Activated naive CD4-positive, alpha-beta T cell treated with anti-CD3 and anti-CD28 coated beads for 36 hours (primary cell): ENCODE data around the gene KLHDC7B. TPM values are rescaled to one million over a fixed set of nuclear protein-coding genes. Genes with fewer than 3 reads are reported as not detected.
A peak's percentile ranks its signal among the peaks of the same experiment; 100 is the strongest.
"Not testable (repeated sequence)": the region's sequence is repeated elsewhere in the genome, so short reads cannot be mapped to it uniquely, and the experiment has no call there.

Source experiments
- CTCF ChIA-PET: fragments of 350-600 bp; sonication (Branson Sonifier 250); formaldehyde crosslinking; loops from one replicate; lab custom pipeline; 2021; ENCODE audit warnings: antibody characterized with exemption; lab: Charles Lee
- DNase-seq: peaks from one replicate; pipeline ENCODE4 v3.0.0-alpha.2; 2020
- H3K27ac Mint-ChIP-seq: one replicate; pipeline ENCODE4 v1.8.0; 2021; ENCODE audit warnings: mild to moderate bottlenecking, mixed read lengths
- H3K27me3 Mint-ChIP-seq: one replicate; pipeline ENCODE4 v1.8.0; 2021; ENCODE audit warnings: low read depth, mixed read lengths
- H3K36me3 Mint-ChIP-seq: one replicate; pipeline ENCODE4 v1.8.0; 2021; ENCODE audit warnings: low read depth, mixed read lengths
- H3K4me1 Mint-ChIP-seq: one replicate; pipeline ENCODE4 v1.8.0; 2021; ENCODE audit warnings: low read depth, mixed read lengths
- H3K4me3 Mint-ChIP-seq: one replicate; pipeline ENCODE4 v1.8.0; 2021; ENCODE audit warnings: mild to moderate bottlenecking, moderate library complexity, mixed read lengths
- H3K9me3 Mint-ChIP-seq: one replicate; pipeline ENCODE4 v1.8.0; 2021; ENCODE audit warnings: mixed read lengths
- intact Hi-C: fragments of 100-400 bp; cut with micrococcal nuclease; formaldehyde crosslinking; loops from one replicate; pipeline ENCODE4 v1.15.1; 2023
- total RNA-seq, 2 experiments: library from RNA; stranded (reverse); gene quantifications; one replicate each; pipeline ENCODE4 v1.2.3, GENCODE V29; 2021

Gene KLHDC7B
- total RNA-seq, 2 experiments from 2014 or later = 7.4 to 7.6 TPM

- Mint-ChIP-seq H3K4me1 (peaks cover 20% of the 10 kb centered on the region), H3K9me3 (no peaks in the 10 kb centered on the region), H3K27me3 (no peaks in the 10 kb centered on the region), H3K27ac (peak overlapping the region; percentile 89), H3K4me3 (peak overlapping the region; percentile 96), H3K36me3 (peaks cover 6% of the 10 kb centered on the region)
- DNase-seq = no peak
- CTCF ChIA-PET = interaction anchor here (2.8 kb wide), 1 partner anchor 18 kb away, joined by 22 read pairs; the partner anchor contains the start of gene SCO2
- intact Hi-C loops = loop anchor here (1.0 to 2.0 kb wide), 2 partner anchors 32 to 38 kb away; partner anchors contain the start of gene SBF1
Observed at GRCh38 chr22:50506611-50507420, 38.9 kb upstream of the KLHDC7B start.

GRCh38 chr22:50507421-50507990 is 38.2 kb upstream of the KLHDC7B start, which contains the start of gene LMF2:
TSS of gene LMF2 (minus strand) at chr22:50507702. CDS start at chr22:50507675, 27 bp downstream.
- DNase-seq = peak; percentile 95
- peaks cover 26% of the 10 kb centered on the region for H3K4me1 Mint-ChIP-seq
- peak within 1 kb of the TSS; percentile 96 for H3K27ac Mint-ChIP-seq
- no peaks in the 10 kb centered on the region for H3K27me3 Mint-ChIP-seq
- intact Hi-C loops = loop anchor here (1.0 to 2.0 kb wide), 2 partner anchors 33 to 38 kb away; partner anchors contain the start of gene SBF1
- H3K4me3 Mint-ChIP-seq = peak within 1 kb of the TSS; percentile 96
- CTCF ChIA-PET = interaction anchor here (1.0 to 2.8 kb wide), 4 partner anchors 10 to 114 kb away, joined by 3 to 22 read pairs (median 8); partner anchors contain the start of gene SCO2
- no peaks in the 10 kb centered on the region for H3K9me3 Mint-ChIP-seq
- peaks cover 10% of the 10 kb centered on the region for H3K36me3 Mint-ChIP-seq

- intact Hi-C loops = loop anchor here (1.0 to 2.0 kb wide), 8 partner anchors 17 to 165 kb away; partner anchors contain the start of genes CHKB, PPP6R2, SBF1 and SCO2
- Mint-ChIP-seq H3K27me3 (no peaks in the 10 kb centered on the region), H3K9me3 (no peaks in the 10 kb centered on the region), H3K4me1 (peaks cover 30% of the 10 kb centered on the region), H3K4me3 (peak within 1 kb of the TSS; percentile 96), H3K36me3 (peaks cover 11% of the 10 kb centered on the region), H3K27ac (peak within 1 kb of the TSS; percentile 96)
- peak; percentile 98 for DNase-seq
- CTCF ChIA-PET = interaction anchor here (1.0 to 2.8 kb wide), 6 partner anchors 10 to 267 kb away, joined by 3 to 22 read pairs (median 4); partner anchors contain the start of genes SCO2 and SYCE3
Observed at GRCh38 chr22:50507991-50508884, 37.5 kb upstream of the KLHDC7B start, which contains the start of gene NCAPH2. TSS of gene NCAPH2 (plus strand) at chr22:50508224. CDS start at chr22:50508338, 114 bp downstream.

- peak overlapping the region; percentile 93 for H3K27ac Mint-ChIP-seq
- H3K4me3 Mint-ChIP-seq = peak overlapping the region; percentile 96
- H3K27me3 Mint-ChIP-seq = no peaks in the 10 kb centered on the region
- H3K36me3 Mint-ChIP-seq = peaks cover 14% of the 10 kb centered on the region
- CTCF ChIA-PET = interaction anchor here (0.8 to 2.8 kb wide), 6 partner anchors 11 to 268 kb away, joined by 3 to 22 read pairs (median 4); partner anchors contain the start of genes CPT1B, SCO2 and SYCE3
- H3K9me3 Mint-ChIP-seq = no peaks in the 10 kb centered on the region
- intact Hi-C loops = loop anchor here (1.0 to 2.0 kb wide), 6 partner anchors 16 to 166 kb away; partner anchors contain the start of genes CHKB, PPP6R2, SCO2 and SYCE3
- no peak for DNase-seq
- H3K4me1 Mint-ChIP-seq = peaks cover 34% of the 10 kb centered on the region
Observed at GRCh38 chr22:50508897-50509296, 36.8 kb upstream of the KLHDC7B start.

GRCh38 chr22:50513175-50513574 is 32.5 kb upstream of the KLHDC7B start:
- H3K27me3 Mint-ChIP-seq = no peaks in the 10 kb centered on the region
- no peak overlapping the region for H3K4me3 Mint-ChIP-seq
- no peak for DNase-seq
- H3K4me1 Mint-ChIP-seq = peaks cover 38% of the 10 kb centered on the region
- peaks cover 26% of the 10 kb centered on the region for H3K36me3 Mint-ChIP-seq
- no peaks in the 10 kb centered on the region for H3K9me3 Mint-ChIP-seq
- CTCF ChIA-PET = no interaction called here
- H3K27ac Mint-ChIP-seq = no peak overlapping the region
- intact Hi-C loops = no loop called here

GRCh38 chr22:50516068-50516467 is 29.6 kb upstream of the KLHDC7B start:
- intact Hi-C loops = no loop called here
- no peak for DNase-seq
- CTCF ChIA-PET = interaction anchor here (1.3 to 1.8 kb wide), 2 partner anchors 9 to 106 kb away, joined by 4 to 9 read pairs; partner anchors contain the start of gene SCO2
- Mint-ChIP-seq H3K4me1 (peaks cover 25% of the 10 kb centered on the region), H3K27ac (no peak overlapping the region), H3K4me3 (no peak overlapping the region), H3K36me3 (peaks cover 35% of the 10 kb centered on the region), H3K9me3 (no peaks in the 10 kb centered on the region), H3K27me3 (no peaks in the 10 kb centered on the region)

GRCh38 chr22:50516891-50517290 is 28.8 kb upstream of the KLHDC7B start:
- intact Hi-C loops = no loop called here
- H3K9me3 Mint-ChIP-seq = no peaks in the 10 kb centered on the region
- peaks cover 22% of the 10 kb centered on the region for H3K4me1 Mint-ChIP-seq
- H3K4me3 Mint-ChIP-seq = no peak overlapping the region
- no peak overlapping the region for H3K27ac Mint-ChIP-seq
- CTCF ChIA-PET = no interaction called here
- no peaks in the 10 kb centered on the region for H3K27me3 Mint-ChIP-seq
- DNase-seq = no peak
- H3K36me3 Mint-ChIP-seq = peaks cover 36% of the 10 kb centered on the region

- H3K27ac Mint-ChIP-seq = no peak overlapping the region
- peaks cover 33% of the 10 kb centered on the region for H3K36me3 Mint-ChIP-seq
- intact Hi-C loops = no loop called here
- DNase-seq = no peak
- H3K9me3 Mint-ChIP-seq = no peaks in the 10 kb centered on the region
- H3K4me1 Mint-ChIP-seq = peaks cover 16% of the 10 kb centered on the region
- H3K4me3 Mint-ChIP-seq = no peak overlapping the region
- no peaks in the 10 kb centered on the region for H3K27me3 Mint-ChIP-seq
- CTCF ChIA-PET = no interaction called here
Observed at GRCh38 chr22:50517495-50518260, 28.0 kb upstream of the KLHDC7B start.

GRCh38 chr22:50518606-50519005 is 27.1 kb upstream of the KLHDC7B start:
- no peak overlapping the region for H3K27ac Mint-ChIP-seq
- H3K4me1 Mint-ChIP-seq = peaks cover 13% of the 10 kb centered on the region
- CTCF ChIA-PET = no interaction called here
- no peaks in the 10 kb centered on the region for H3K27me3 Mint-ChIP-seq
- no peaks in the 10 kb centered on the region for H3K9me3 Mint-ChIP-seq
- DNase-seq = no peak
- H3K36me3 Mint-ChIP-seq = peaks cover 37% of the 10 kb centered on the region
- no peak overlapping the region for H3K4me3 Mint-ChIP-seq
- intact Hi-C loops = no loop called here

GRCh38 chr22:50519151-50519550 is 26.5 kb upstream of the KLHDC7B start:
- H3K27me3 Mint-ChIP-seq = no peaks in the 10 kb centered on the region
- no peak overlapping the region for H3K4me3 Mint-ChIP-seq
- peaks cover 38% of the 10 kb centered on the region for H3K36me3 Mint-ChIP-seq
- no peak for DNase-seq
- H3K4me1 Mint-ChIP-seq = peaks cover 12% of the 10 kb centered on the region
- H3K27ac Mint-ChIP-seq = no peak overlapping the region
- CTCF ChIA-PET = no interaction called here
- H3K9me3 Mint-ChIP-seq = no peaks in the 10 kb centered on the region
- intact Hi-C loops = no loop called here

GRCh38 chr22:50520184-50520583 is 25.5 kb upstream of the KLHDC7B start:
- CTCF ChIA-PET, H3K27me3 Mint-ChIP-seq, DNase-seq, H3K27ac Mint-ChIP-seq, H3K9me3 Mint-ChIP-seq, H3K4me3 Mint-ChIP-seq, intact Hi-C loops: not testable (repeated sequence)
- H3K36me3 Mint-ChIP-seq = peaks cover 36% of the 10 kb centered on the region
- H3K4me1 Mint-ChIP-seq = peaks cover 13% of the 10 kb centered on the region
